ENCODE measurements around the gene GPR17. TPM values are rescaled to one million over a fixed set of nuclear protein-coding genes. Genes with fewer than 3 reads are reported as not detected.

Gene GPR17
- total and polyA plus RNA-seq, 2 donors (not counting 1 experiment from before 2014, with no cell fraction given): 0.06 TPM; not detected in 1

GRCh38 chr2:127596311-127597045 lies 49.5 kb upstream of the GPR17 start:
- intact Hi-C loops (cut with micrococcal nuclease): no loop called here

More at GRCh38 chr2:127596311-127597045, 49.5 kb upstream of the GPR17 start:
- no peak overlapping the region for H3K27ac ChIP-seq (ENCODE audit: low read length in 2 of 2)
- H2AFZ ChIP-seq (ENCODE audit: insufficient read depth, low read depth, low read length, poor library complexity, severe bottlenecking): no peak overlapping the region
- no peak overlapping the region for H3K4me3 ChIP-seq (ENCODE audit: control extremely low read depth in 1 of 5, extremely low read depth in 1 of 5, insufficient read depth in 1 of 5, low read depth in 2 of 5, low read length in 4 of 5)
- TF ChIP-seq CTCF (IDR thresholded peaks at IDR 0.05): no peak
- TF ChIP-seq EZH2 (IDR thresholded peaks at IDR 0.05; ENCODE audit: borderline replicate concordance, insufficient read depth, low read depth, low read length, poor library complexity, severe bottlenecking): no peak
- H3K9me3 ChIP-seq (ENCODE audit: control extremely low read depth in 1 of 3, control insufficient read depth in 2 of 3, insufficient read depth in 1 of 3, low read length in 2 of 3): peaks cover 0 to 2% (median 0%) of the 10 kb centered on the region in 3 donors
- no peaks in the 10 kb centered on the region for H3K27me3 Mint-ChIP-seq
- no peaks in the 10 kb centered on the region for H4K20me1 ChIP-seq (ENCODE audit: control insufficient read depth, insufficient read depth, low read length, poor library complexity, severe bottlenecking)
- H3K4me3 Mint-ChIP-seq: no peak overlapping the region
- POLR2A ChIA-PET: no interaction called here
- no peak overlapping the region for H3K9ac ChIP-seq (ENCODE audit: low read length)
- no peaks in the 10 kb centered on the region for H3K36me3 ChIP-seq (replicated peaks in 1 of 2; ENCODE audit: control extremely low read depth in 1 of 2, control insufficient read depth in 1 of 2, extremely low read depth in 1 of 2, insufficient read depth in 2 of 2, low read length in 1 of 2)
- H3K4me1 ChIP-seq (ENCODE audit: control insufficient read depth in 2 of 2, insufficient read depth in 2 of 2, low read length in 2 of 2): peaks cover 6 to 13% of the 10 kb centered on the region in 2 donors
- CTCF ChIA-PET: interaction anchor here (7.2 kb wide), 1 partner anchor 49 kb away, joined by 553 read pairs; the partner anchor contains the start of gene GPR17
- WGBS (ENCODE audit: insufficient coverage): 96% methylated on average over 11 of the region's 14 CpGs
- H3K79me2 ChIP-seq (ENCODE audit: control insufficient read depth, insufficient read depth, low read length): no peaks in the 10 kb centered on the region
- no peak overlapping the region for H3K27ac Mint-ChIP-seq
- no peaks in the 10 kb centered on the region for H3K27me3 ChIP-seq (replicated peaks in 1 of 4; ENCODE audit: control extremely low read depth in 1 of 4, control insufficient read depth in 3 of 4, insufficient read depth in 4 of 4, low read length in 3 of 4)
- no peak overlapping the region for H3K4me2 ChIP-seq (replicated peaks; ENCODE audit: low read depth, low read length, poor library complexity, severe bottlenecking)
- no peaks in the 10 kb centered on the region for H3K9me3 Mint-ChIP-seq (ENCODE audit: insufficient read depth)
- ATAC-seq (ENCODE audit: low read depth) (no peak), DNase-seq (no peak)
- H3K4me1 Mint-ChIP-seq: peaks cover 21% of the 10 kb centered on the region

All from B cell (primary cell).